Nephron (organoid): Measurements from ENCODE around the gene GJA9.

Source experiments
- H3K27ac Mint-ChIP-seq, 3 experiments: 2 replicates each; pipeline ENCODE4 v1.8.0; 2020; ENCODE audit warnings: mixed read lengths in 3 of 3, mild to moderate bottlenecking in 2 of 3, moderate library complexity in 1 of 3
- H3K27me3 Mint-ChIP-seq: 2 replicates; pipeline ENCODE4 v1.8.0; 2021; ENCODE audit warnings: low read depth, mild to moderate bottlenecking, moderate library complexity, mixed read lengths
- H3K36me3 Mint-ChIP-seq: 2 replicates; pipeline ENCODE4 v1.8.0; 2020; ENCODE audit warnings: low read depth, mixed read lengths
- H3K4me1 Mint-ChIP-seq: 2 replicates; pipeline ENCODE4 v1.8.0; 2020; ENCODE audit warnings: mixed read lengths
- H3K4me3 Mint-ChIP-seq, 3 experiments: 2 replicates each; pipeline ENCODE4 v1.8.0; 2020; ENCODE audit warnings: mild to moderate bottlenecking in 3 of 3, mixed read lengths in 3 of 3, moderate library complexity in 2 of 3
- H3K9me3 Mint-ChIP-seq: 2 replicates; pipeline ENCODE4 v1.8.0; 2020; ENCODE audit warnings: mixed read lengths
- TF ChIP-seq, protein P1 (sequence below), 3 experiments: fragments of 200-600 bp; sonication (generic); IDR thresholded peaks; one replicate each; pipeline ENCODE4 v1.5.0; 2021; ENCODE audit warnings: antibody characterized with exemption in 3 of 3; ENCODE audit not compliant: unreplicated experiment in 3 of 3

GJA9 gene

GRCh38 chr1:38908821-38909220 lies 27.4 kb upstream of the GJA9 start:
- Mint-ChIP-seq H3K36me3 (peaks cover 4% of the 10 kb centered on the region), H3K4me3 (no peak overlapping the region), H3K4me1 (no peaks in the 10 kb centered on the region), H3K27me3 (no peaks in the 10 kb centered on the region), H3K27ac (no peak overlapping the region), H3K9me3 (peaks cover 4% of the 10 kb centered on the region)
- TF ChIP-seq, protein P1, sequence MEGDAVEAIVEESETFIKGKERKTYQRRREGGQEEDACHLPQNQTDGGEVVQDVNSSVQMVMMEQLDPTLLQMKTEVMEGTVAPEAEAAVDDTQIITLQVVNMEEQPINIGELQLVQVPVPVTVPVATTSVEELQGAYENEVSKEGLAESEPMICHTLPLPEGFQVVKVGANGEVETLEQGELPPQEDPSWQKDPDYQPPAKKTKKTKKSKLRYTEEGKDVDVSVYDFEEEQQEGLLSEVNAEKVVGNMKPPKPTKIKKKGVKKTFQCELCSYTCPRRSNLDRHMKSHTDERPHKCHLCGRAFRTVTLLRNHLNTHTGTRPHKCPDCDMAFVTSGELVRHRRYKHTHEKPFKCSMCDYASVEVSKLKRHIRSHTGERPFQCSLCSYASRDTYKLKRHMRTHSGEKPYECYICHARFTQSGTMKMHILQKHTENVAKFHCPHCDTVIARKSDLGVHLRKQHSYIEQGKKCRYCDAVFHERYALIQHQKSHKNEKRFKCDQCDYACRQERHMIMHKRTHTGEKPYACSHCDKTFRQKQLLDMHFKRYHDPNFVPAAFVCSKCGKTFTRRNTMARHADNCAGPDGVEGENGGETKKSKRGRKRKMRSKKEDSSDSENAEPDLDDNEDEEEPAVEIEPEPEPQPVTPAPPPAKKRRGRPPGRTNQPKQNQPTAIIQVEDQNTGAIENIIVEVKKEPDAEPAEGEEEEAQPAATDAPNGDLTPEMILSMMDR (IDR thresholded peaks at IDR 0.05; ENCODE audit: unreplicated experiment in 3 of 3), result no peak

- no peaks in the 10 kb centered on the region for H3K4me1 Mint-ChIP-seq
- TF ChIP-seq, protein P1 (IDR thresholded peaks at IDR 0.05; ENCODE audit: unreplicated experiment in 3 of 3), result no peak
- no peaks in the 10 kb centered on the region for H3K27me3 Mint-ChIP-seq
- H3K9me3 Mint-ChIP-seq, result peaks cover 4% of the 10 kb centered on the region
- no peak overlapping the region for H3K4me3 Mint-ChIP-seq
- no peak overlapping the region for H3K27ac Mint-ChIP-seq
- H3K36me3 Mint-ChIP-seq, result peaks cover 4% of the 10 kb centered on the region
These were observed 24.6 kb upstream of the GJA9 start for GRCh38 chr1:38905985-38906384.

GRCh38 chr1:38899560-38899959 lies 18.2 kb upstream of the GJA9 start:
- TF ChIP-seq, protein P1 (IDR thresholded peaks at IDR 0.05; ENCODE audit: unreplicated experiment in 3 of 3), result no peak
- Mint-ChIP-seq H3K9me3 (no peaks in the 10 kb centered on the region), H3K4me1 (no peaks in the 10 kb centered on the region), H3K27me3 (no peaks in the 10 kb centered on the region), H3K27ac (no peak overlapping the region), H3K4me3 (no peak overlapping the region), H3K36me3 (no peaks in the 10 kb centered on the region)

- Mint-ChIP-seq H3K4me3 (no peak overlapping the region), H3K9me3 (no peaks in the 10 kb centered on the region), H3K27me3 (no peaks in the 10 kb centered on the region), H3K36me3 (no peaks in the 10 kb centered on the region), H3K27ac (no peak overlapping the region), H3K4me1 (no peaks in the 10 kb centered on the region)
- TF ChIP-seq, protein P1 (IDR thresholded peaks at IDR 0.05; ENCODE audit: unreplicated experiment in 3 of 3), result no peak
These were observed 17.4 kb upstream of the GJA9 start for GRCh38 chr1:38898653-38899230.

DNA sequence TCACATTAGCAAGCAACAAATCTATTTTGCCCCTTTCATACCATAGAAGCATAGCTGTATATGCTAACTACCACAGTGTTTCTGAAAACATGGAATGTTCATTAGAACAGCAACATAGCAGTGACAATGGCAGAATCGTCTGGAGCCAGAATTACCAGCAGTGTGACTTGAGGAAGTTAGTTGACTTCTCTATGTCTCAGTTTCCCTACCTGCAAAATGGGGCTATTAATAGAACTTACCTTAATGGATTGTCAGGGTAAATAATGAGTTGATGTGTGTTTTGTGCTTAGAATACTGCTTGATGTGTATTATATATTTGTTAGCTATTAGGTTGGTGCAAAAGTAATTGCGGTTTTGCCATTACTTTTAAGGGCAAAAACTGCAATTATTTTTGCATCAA lies 14.8 kb upstream of the GJA9 start:
- Mint-ChIP-seq H3K4me1 (no peaks in the 10 kb centered on the region), H3K4me3 (no peak overlapping the region), H3K27ac (no peak overlapping the region), H3K27me3 (no peaks in the 10 kb centered on the region), H3K36me3 (no peaks in the 10 kb centered on the region), H3K9me3 (no peaks in the 10 kb centered on the region)
- TF ChIP-seq, protein P1 (IDR thresholded peaks at IDR 0.05; ENCODE audit: unreplicated experiment in 3 of 3), result no peak

DNA sequence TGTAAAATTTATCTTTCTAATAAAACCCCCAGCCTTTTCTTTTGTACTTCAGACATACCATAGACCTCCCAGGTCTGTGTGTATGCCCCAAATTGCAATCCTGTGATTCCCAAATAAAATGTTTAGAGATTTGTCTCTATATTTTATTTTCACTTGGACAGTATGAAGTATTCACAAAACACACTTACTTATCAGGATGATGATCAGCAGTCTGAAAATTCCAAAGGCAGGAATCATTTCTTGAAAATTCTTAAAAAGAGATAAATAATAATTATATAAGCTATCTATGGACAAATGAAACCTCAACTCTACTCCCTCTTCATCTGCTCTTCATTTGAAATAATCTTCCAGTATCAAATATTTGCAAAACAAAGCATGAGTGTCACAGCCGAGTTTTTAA lies 11.6 kb upstream of the GJA9 start:
- Mint-ChIP-seq H3K9me3 (no peaks in the 10 kb centered on the region), H3K27ac (no peak overlapping the region), H3K27me3 (no peaks in the 10 kb centered on the region), H3K4me3 (no peak overlapping the region), H3K4me1 (no peaks in the 10 kb centered on the region), H3K36me3 (no peaks in the 10 kb centered on the region)
- TF ChIP-seq, protein P1 (IDR thresholded peaks at IDR 0.05; ENCODE audit: unreplicated experiment in 3 of 3), result no peak
